Non-pigmented ciliary epithelial cell (primary cell): ENCODE measurements around the gene LRRC8E.
A peak's percentile ranks its signal among the peaks of the same experiment; 100 is the strongest.

Experiments used
- DNase-seq: peaks from one replicate; pipeline ENCODE4 v3.0.0-alpha.2; 2010; ENCODE audit warnings: low read depth

LRRC8E gene

DNA sequence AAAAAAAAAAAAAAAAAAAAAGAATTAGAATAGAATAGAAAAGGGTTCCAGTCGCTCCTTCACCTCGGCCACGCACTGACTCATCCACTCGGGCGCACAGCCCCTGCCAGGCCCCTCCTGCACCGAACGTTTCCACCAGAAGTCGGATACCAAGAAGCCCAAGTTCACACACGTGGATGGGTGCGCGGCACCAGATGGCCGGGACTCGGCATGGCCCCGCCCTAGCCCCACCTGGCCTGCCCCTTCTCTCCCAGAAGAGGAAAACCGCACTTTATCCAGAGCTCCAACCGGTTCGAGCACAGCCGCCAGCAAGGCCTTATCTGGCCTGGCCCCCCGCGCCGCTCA lies 20.0 kb upstream of the LRRC8E start:
- no peak for DNase-seq

DNA sequence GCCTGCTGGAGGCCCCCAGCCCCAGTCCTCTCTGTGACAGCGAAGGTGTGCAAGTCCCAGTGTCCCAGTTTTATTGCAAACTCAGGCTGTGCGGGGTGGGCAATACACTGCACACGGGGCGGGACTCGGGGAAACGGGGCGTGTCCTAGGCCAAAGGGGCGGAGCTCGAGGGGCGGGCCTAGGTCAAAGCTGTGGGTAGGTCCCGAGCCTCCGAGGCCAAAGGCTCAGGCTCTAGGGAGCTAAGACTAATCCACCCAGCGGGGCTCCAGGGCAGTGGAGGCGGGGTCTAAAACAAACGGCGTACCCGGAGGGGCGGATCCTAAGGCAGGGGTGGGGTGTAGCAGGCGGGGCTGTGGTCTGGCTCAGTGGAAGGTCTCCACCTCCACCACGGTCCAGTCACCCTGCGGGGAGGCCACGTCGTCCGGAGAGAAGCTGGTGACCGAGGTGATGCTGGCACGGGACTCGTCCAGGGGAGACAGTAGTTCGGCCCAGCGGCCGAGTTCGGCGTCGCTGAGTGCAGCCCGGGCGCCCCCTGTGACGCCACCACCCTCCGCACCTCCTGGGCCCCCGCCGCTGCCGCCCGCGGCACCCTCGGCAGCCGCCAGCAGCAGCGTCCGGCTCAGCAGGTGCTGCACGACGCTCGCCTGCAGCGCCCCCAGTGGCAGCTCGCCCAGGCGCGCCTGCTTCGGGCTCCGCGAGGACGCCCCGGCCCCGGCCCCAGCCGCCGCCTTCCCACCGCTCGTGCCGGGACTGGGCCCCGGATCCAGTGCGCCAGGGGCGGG lies 19.4 kb upstream of the LRRC8E start:
- no peak for DNase-seq

DNA sequence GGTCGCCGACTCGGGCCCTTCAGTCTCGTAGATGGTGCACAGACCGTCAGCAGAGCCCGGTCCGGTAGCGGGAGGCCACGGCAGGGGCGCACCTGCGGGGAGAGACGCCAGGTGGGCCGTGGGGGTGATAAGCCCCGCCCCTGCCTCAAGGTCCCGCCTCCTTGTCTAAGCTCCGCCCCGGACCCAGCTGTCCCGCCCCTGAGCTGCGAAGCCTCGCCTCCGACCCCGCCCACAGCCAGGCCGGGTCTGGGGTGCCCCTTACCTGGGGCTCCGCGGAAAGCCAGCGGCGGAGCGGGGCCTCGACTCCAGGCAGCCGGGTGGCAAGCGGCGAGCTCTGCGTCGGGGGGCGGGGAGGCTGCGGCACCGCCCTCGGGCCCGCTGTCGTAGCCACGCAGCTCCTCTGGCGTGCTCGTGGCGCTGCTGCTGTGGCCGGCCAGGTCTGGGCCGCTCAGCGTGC lies 18.8 kb upstream of the LRRC8E start:
- DNase-seq: no peak

DNA sequence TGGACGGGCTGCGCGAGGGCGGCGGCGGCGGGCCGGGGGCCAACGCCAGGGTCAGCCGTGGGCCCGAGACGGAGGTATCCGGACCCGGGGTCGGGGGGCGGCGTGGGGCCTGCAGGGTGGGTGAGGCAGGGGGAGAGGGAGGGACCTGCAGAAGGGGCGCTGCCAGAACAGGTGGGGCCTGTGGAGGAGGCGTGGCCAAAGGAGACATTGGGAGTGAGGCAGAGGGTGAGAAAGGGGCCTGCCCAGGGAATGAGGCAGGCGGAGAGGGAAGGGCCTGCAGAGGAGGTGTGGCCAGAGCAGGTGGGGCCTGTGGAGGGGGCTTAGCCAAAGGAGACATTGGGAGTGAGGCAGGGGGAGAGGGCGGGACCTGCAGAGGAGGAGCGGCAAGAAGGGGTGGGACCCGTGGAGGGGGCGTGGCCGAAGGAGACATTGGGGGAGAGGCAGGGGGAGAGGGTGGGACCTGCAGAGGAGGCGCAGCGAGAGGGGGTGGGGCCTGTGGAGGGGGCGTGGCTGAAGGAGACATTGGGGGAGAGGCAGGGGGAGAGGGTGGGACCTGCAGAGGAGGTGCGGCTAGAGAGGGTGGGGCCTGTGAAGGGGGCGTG lies 18.3 kb upstream of the LRRC8E start:
- DNase-seq: no peak

DNA sequence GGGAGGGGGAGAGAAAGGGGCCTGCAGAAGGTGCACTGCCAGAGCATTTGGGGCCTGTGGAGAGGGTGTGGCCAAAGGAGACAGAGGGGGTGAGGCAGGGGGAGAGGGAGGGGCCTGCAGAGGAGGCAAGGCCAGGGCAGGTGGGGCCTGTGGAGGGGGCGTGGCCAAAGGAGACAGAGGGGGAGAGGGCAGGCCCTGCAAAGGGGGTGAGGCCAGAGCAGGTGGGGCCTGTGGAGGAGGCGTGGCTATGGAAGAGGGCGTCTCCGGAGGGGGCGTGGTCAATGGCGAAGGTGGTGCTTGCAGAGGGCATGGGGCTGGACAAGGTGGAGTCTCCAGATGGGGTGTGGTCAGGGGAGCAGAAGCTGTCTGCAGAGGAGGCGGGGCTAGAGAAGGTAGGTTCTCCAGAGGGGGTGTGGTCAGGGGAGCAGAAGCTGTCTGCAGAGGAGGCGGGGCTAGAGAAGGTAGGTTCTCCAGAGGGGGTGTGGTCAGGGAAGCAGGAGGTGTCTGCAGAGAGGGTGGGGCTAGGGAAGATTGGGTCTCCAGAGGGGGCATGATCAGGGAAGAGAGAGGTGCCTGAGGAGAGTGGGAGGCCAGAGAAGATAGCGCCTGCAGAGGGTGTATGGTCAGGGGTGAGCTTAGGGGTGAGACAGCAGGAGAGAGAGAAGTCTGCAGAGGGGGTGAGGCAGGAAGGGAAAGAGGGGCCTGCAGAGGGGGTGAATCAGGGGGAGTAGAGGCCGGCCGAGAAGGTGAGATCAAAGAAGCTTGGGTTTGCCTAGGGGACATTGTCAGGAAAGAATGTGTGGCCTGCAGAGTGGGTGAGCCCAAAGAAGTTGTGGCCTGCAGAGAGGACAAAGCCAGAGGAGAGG lies 17.5 kb upstream of the LRRC8E start:
- no peak for DNase-seq

DNA sequence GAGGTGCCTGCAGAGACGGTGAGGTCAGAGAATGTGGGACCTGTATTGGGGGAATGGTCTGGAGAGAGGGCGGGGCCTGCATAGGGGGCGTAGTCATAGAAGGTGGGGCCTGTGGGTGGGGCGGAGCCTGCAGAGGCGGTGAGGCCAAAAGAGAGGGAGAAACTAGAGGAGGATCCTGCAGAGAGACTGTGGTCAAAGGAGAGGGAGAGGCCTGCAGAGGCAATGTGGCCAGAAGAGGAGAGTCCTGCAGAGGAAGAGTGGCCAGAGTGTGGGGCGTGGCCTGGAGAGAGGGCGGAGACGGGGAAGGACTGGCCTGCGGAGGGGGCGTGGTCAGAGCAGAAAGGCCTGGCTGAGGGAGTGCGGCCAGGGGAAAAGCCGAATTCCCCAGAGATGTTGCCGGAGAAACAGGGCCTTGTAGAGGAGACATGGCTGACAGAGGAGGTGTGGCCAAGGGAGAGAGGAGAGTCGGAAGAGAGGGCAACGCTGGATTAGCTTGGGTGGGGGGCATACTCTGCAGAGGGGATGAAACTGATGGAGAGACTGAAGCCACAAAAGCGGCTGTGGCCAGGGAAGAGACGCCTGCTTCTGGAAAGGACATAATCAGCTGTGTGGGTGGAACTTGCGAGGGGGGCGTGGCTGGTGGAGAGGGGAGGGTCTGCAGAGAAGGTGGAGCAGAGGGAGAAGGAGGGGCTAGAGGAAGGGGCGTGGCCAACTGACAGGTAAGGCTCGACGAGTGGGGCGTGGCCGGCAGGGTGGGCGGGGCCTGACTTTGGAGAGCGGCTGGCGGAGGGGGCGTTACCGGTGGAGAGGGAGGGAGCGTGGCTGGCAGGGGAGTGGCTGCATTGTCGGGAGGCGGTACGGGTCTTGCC lies 16.6 kb upstream of the LRRC8E start:
- peak; percentile 62 for DNase-seq

DNA sequence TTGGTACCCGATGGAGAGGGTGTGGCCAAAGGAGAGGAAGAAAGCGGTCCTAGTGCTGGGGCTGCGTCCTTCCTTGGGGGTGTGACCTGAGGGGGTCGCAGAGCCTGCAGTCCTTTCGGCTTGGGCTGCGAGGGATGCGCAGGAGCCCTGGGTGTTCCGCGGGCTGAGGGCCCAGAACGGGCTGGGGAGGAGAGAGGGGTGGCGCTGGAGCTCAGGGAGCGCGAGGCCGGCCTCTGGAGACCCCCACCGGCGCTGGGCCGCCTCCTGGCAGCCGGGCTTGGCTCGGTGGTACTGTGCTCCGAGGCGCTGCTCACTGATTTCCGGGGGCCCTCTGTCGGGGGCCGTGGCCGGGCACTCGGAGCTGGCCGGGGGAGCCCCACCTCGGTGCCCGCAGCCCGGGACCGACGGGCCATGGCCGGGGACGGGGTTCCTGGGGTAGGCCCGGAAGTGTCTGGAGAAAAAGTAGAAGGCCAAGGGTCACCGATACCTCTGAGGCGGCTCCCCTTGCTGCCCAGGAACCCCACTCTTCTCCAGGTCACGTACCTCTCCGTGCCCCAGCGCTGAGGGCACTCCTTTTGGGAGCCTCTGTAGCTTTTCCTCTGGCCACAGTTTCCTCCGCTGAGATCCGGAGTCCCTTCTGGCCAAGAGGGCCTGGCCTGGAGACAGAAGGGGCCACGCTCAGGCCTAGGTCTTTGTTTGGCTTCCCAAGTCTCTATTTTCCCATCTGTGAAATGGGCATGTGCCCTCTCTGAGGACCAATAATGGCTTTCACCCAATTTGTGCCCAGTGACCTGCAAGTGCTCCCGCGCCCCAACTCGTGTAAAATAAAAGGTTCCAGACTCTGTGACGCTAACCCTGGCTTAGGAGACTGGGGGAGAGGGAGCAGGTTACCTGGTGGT lies 15.8 kb upstream of the LRRC8E start:
- no peak for DNase-seq

DNA sequence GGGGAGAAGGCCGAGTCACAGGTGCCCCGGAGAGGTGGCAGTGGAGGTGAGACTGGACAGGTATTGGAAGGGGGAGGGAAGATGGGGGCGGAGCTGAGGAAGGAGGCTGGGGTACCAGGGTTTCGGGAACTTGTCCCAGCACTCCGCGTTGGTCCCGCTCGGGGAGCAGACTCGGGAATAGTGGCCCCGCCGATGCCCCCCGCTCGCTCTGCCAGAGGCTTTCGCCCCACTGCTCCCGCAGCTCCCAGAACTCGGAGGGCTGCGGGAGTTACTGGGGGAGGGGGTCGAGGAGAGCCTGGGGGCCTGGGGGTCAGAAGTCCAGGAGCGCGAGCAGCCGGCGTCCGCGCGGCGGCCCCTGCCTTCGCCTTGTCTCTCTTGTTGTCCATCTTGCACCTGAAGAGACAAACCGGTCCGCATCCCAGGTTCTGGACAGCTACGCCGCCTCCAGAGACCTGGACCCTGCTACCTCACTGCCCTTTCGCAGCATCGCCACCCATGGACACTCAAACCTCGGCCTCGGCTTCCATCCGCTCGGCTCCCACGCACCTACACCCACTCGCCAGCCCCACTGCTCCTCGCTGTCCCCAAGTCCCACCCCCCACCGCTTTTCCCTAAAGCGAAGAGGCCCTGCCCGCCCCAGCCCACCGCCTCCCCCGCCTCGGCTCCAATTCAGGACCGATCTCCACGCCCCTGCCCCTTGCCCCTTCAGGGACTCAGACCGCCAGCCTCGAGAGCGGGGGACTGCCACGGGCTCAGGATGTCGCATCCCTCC lies 14.8 kb upstream of the LRRC8E start:
- no peak for DNase-seq

DNA sequence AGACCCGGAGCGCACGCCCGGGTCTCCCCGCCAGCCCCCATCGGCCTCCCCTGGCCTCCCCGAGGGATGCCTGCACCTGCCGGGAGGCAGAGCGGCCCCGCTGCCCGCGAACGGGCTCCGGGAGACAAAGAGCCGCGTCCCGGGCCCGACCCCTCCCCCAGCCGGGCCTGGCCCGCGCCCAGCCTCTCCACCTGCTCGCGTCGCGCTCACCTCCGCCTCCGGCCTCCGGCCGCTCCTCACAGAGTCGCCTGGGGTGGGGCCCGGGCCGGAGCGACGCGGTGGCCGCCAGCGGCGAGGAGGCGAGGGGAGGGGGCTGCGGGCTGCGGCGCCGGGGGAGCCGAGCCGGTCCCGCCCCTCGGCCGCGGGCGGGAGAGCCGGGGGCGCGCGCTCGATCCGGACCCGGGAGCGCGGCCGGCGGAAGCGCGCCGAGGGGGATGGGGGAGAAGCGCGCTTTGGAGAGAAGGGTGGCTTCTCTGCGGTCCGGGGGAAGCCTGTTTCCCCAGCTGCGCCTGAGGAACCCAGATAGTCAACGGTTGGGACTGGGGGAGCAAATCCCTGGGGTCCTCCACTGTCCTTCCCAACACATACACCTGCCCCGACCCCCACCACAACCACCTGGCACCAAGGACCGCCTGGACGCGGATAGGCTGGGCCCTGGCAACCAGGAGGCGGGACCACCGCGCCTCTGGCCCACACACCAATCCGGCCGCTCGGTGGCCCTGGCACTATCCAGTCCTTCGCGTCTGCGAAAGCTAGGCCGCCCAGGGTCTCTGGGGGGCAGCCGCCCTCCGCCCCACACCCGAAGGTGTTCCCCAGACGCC lies 14.0 kb upstream of the LRRC8E start, which contains the start of gene PRR36:
Gene PRR36, minus strand, starts transcription at position 315 of the 821 bp plus-strand sequence. CDS start 701 bp downstream, outside the sequence.
- DNase-seq: no peak

DNA sequence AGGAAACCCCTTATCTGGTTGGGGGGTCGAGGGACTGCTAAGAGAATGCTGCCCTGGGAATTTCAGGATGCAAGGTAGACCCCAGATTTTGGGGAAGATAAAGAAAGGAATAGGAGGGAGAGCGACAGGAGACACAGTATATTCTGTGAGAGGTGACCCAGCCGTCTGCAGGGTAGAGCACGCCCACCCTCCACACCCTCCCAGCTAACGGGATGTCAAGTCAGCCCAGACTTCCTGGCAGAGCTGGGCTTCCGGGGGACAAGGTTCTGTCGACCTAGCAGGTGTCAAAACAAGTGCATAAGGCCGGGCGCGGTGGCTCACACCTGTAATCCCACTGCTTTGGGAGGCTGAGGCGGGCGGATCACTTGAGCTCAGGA lies 13.4 kb upstream of the LRRC8E start:
- DNase-seq: no peak

DNA sequence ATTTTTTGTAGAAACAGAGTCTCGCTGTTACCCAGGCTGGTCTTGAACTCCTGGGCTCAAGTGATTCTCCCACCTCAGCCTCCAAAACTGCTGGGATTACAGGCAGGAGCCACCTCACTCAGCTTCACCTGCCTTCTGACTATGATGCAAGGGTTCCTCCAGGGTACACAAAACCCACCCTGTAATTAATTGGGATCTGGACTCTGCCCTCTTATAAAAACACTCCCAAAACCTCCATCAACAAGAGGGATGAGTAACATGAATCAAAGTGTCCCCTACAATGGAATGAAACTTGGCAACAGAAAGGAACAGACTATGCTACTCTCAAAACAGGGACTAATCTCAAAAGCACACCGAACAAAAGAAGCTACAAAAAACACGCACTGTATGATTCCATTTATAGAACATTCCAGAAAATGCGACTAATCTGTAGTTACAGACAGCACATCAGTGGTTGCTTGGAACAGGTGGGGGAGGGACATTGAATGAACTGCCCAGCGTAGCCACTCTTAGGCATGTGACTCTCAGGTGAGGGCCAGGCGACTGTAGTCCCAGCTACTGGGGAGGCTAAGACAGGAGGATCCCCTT lies 11.0 kb upstream of the LRRC8E start:
- no peak for DNase-seq

DNA sequence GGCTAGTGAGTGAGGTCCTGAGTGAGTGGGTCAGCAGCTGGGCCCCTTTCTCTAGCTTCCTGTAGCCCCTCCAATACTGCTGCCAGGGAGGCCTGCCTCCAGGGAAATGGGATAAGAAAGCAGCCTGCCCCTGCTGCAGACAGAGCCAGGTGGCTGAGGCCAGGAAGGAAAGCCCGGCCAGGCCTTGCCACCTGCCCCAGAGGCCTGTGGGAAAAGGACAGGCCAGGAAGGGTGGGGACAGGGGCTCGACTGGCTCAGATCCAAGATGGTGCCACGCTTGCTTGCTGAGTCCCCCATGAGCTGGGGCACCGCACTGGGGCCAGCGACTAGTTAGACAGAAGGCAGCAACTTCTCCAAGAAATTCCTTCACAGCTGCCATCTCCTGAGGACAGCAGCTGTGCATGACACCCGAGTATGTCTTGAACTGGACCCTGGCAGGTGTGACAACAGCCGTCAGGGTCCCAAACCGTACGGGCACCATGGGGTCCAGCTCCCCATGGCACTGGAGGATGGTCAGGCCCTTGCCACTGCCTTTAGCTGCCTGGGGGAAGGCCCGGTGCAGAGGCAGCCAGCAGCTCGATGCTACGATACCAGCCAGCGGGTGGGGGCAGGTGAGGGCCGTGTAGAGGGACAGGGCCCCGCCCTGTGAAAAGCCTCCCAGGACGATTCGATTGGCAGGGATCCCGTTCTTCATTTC lies 9.1 kb upstream of the LRRC8E start:
- DNase-seq: no peak

DNA sequence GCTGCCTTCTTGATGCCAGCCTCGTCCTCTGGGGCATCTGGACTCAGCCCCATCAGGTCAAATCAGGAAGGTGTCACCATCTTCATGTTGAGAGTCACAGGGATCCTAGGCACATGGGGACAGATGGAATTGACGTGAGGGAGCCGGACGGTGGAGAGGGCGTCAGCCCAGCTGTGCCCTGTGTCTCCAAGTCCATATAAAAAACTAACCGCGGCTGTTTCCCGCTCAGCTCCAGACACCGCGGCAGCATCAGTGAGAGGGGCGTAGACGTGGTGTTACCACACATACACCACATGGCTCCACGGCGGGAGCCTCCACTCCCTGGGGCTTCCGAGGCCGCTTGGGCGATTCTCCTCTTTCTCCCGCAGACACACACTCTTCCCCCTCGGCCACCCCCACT lies 8.5 kb upstream of the LRRC8E start:
- DNase-seq: no peak

DNA sequence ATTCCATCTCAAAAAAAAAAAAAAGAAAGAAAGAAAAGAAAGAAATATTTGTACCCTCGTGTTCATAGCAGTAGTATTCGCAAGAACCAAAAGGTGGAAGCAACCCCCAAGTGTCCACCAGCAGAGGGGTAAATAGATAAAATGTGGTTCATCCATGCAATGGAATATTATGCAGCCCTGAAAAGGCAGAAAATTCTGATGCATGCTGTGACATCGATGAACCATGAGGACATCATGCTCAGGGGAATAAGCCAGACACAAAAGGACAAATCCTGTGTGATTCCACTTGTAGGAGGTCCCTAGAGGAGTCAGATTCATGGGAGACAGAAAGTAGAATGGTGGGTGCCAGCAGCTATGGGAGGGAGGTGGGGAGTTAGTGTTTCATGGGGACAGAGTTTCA lies 6.4 kb upstream of the LRRC8E start:
- no peak for DNase-seq

DNA sequence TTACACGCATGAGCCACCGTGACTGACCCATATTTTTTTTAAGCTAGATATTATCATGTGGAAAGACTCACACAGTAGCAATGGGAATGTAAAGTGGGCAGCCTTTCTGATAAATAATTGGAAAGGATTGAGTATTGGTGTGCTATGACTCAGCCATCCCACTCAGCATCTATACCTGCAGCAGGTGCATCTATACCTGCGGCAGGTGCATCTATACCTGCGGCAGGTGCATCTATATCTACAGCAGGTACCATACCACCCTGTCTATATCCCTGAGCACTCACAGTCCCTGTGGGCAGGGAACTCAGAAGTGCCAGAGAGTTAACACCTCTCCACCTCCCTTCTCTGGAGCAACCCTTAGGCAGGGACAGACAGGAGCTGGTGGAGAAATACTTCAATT lies 5.2 kb upstream of the LRRC8E start:
- no peak for DNase-seq

DNA sequence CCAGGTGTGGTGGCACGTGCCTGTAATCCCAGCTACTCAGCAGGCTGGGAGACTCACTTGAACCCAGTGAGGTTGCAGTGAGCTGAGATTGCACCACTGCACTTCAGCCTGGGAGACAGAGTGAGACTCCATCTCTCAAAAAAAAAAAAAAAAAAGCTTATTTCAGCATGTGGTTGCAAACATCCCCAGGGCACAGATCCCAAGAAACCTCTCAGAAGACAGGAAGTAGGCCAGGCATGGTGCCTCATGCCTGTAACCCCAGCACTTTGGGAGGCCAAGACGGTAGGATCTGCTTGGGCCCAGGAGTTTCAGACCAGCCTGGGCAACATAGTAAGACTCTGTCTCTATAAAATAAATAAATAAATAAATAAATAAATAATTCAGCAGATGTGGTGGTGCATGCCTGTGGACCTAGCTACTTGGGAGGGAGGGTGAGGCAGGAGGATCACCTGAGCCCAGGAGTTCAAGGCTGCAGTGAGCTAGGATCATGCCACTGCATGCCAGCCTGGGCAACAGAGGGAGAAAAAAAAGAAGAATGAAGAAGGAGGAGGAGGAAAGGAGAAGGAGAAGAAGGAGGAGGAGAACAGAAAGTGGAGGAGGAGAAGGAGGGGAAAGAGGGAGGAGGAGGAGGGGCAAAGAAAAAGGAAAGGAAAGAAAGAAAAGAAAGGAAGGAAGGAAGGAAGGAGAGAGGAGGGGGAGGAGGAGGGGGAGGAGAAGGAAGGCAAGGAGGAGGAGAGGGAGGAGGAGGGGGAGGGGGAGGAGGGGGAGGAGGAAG lies 4.3 kb upstream of the LRRC8E start:
- DNase-seq: no peak

DNA sequence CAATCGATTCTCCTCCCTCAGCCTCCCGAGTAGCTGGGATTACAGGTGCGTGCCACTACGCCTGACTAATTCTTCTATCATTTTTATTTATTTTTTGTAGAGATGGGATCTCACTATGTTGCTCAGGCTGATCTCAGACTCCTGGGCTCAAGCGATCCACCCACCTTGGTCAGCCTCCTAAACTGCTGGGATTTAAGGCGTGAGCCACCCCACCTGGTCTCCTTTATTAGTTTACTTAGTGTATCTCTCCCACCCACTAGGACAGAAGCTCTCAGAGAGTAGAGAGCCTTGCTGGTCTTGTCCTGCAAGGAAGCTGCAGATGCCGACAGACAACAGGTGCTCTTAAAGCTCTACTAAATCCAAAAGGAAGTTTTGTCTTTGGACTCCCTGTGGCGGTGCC lies 2.5 kb upstream of the LRRC8E start:
- DNase-seq: no peak
